K562 (cell line): Measurements from ENCODE around the gene DKKL1. TPM values are rescaled to one million over a fixed set of nuclear protein-coding genes. Genes with fewer than 3 reads are reported as not detected.

ENCODE experiments used
- DLX4 ChIP-seq: fragments of 250-450 bp; sonication (Bioruptor Pico); IDR thresholded peaks from 2 replicates; pipeline ENCODE4 v1.6.1; 2021; ENCODE audit warnings: mild to moderate bottlenecking
- FOS ChIP-seq: IDR thresholded peaks from 3 replicates; pipeline ENCODE4 v1.6.1; 2011; ENCODE audit not compliant: insufficient read length; ENCODE audit errors: extremely low read depth
- IRF2 ChIP-seq: sonication (generic); formaldehyde crosslinking; IDR thresholded peaks from 2 replicates; pipeline ENCODE4 v1.8.1; 2022; ENCODE audit warnings: mild to moderate bottlenecking, missing genetic modification reagents
- KLF6 ChIP-seq: fragments of 250-450 bp; sonication (Bioruptor Pico); IDR thresholded peaks from 2 replicates; pipeline ENCODE4 v1.4.0; 2020; ENCODE audit warnings: mild to moderate bottlenecking, moderate library complexity, borderline replicate concordance
- MGA ChIP-seq: fragments of 450-650 bp; IDR thresholded peaks from 2 replicates; pipeline ENCODE4 v1.6.1; 2016; ENCODE audit warnings: mild to moderate bottlenecking, moderate library complexity
- MITF ChIP-seq: IDR thresholded peaks from 2 replicates; pipeline ENCODE4 v1.6.1; 2014; ENCODE audit warnings: antibody characterized with exemption
- PPARD ChIP-seq: fragments of 250-450 bp; sonication (Bioruptor Pico); IDR thresholded peaks from 2 replicates; pipeline ENCODE4 v1.8.0; 2022; ENCODE audit warnings: inconsistent platforms, mild to moderate bottlenecking, moderate library complexity
- SNIP1 ChIP-seq: fragments of 450-650 bp; IDR thresholded peaks from 2 replicates; pipeline ENCODE4 v1.7.1; 2017; ENCODE audit warnings: low read depth, mild to moderate bottlenecking
- TGIF2 ChIP-seq: sonication (generic); formaldehyde crosslinking; IDR thresholded peaks from 2 replicates; pipeline ENCODE4 v1.8.1; 2022; ENCODE audit warnings: mild to moderate bottlenecking, missing genetic modification reagents, moderate library complexity
- ZBTB5 ChIP-seq: fragments of 450-650 bp; IDR thresholded peaks from 2 replicates; pipeline ENCODE4 v1.6.1; 2017; ENCODE audit warnings: antibody characterized with exemption
- ZBTB8A ChIP-seq: fragments of 450-650 bp; IDR thresholded peaks from 2 replicates; pipeline ENCODE4 v1.6.1; 2018; ENCODE audit warnings: mild to moderate bottlenecking, moderate library complexity; ENCODE audit not compliant: partially characterized antibody
- ZKSCAN3 ChIP-seq: fragments of 250-450 bp; sonication (Bioruptor Pico); IDR thresholded peaks from 2 replicates; pipeline ENCODE4 v1.4.0; 2020
- ZNF140 ChIP-seq: fragments of 250-450 bp; sonication (Bioruptor Pico); IDR thresholded peaks from 2 replicates; pipeline ENCODE4 v1.8.0; 2021; ENCODE audit warnings: moderate library complexity, mild to moderate bottlenecking, inconsistent platforms
- polyA plus RNA-seq, 8 experiments: library from polyadenylated mRNA; depleted of rRNA in 4 of 8; stranded (reverse) in 5 of 8; unstranded in 3 of 8; fragments of >200 nt; fragmentation: Nextera tagmentation in 2 of 8; fragmentation: Illumina TruSeq in 1 of 8; extraction: Ambion mirVana in 2 of 8; extraction: Trizol in 1 of 8; gene quantifications; 2 replicates each; pipeline versions ENCODE4 v1.2.1 to v1.2.3, GENCODE V29; 2011 to 2014; ENCODE audit warnings: inconsistent platforms in 1 of 8, missing spikeins in 1 of 8
- total RNA-seq, 7 experiments: library from RNA; depleted of rRNA in 6 of 7; stranded (reverse); fragments of >200 nt in 6 of 7; fragmentation: Illumina TruSeq in 2 of 7; extraction: Trizol in 2 of 7; gene quantifications; 2 replicates each; pipeline versions ENCODE4 v1.2.1 to v1.2.3, GENCODE V29; 2011 to 2021; ENCODE audit warnings: low replicate concordance in 1 of 7

The DKKL1 gene
- total and polyA plus RNA-seq, 9 of the 15 experiments (the other 6 are each of a cell fraction or from before 2014, with no cell fraction given) = 0.15 to 1.7 (median 0.52) TPM

GRCh38 chr19:49422407-49423070 is 58.9 kb downstream of the DKKL1 start (continued):
- TF ChIP-seq ZNF140 (CRISPR knock-in tag) (no peak), SNIP1 (no peak), FOS (no peak), TGIF2 (no peak), ZKSCAN3 (CRISPR knock-in tag) (no peak), ZBTB5 (0 out of 2 replicates have a peak, but pooled peaks have one; percentile 29), KLF6 (peak; percentile 48; the same call in 1 of the 2 replicates), DLX4 (CRISPR knock-in tag) (no peak), ZBTB8A (no peak), MGA (peak; percentile 99), PPARD (no peak), MITF (no peak), IRF2 (CRISPR knock-in tag) (no peak)
